SK-N-DZ (cell line): ENCODE data around the gene MGAT5.

Experiments
- DNase-seq: peaks from one replicate; pipeline ENCODE4 v3.0.0-alpha.2; 2015; ENCODE audit warnings: low spot score

MGAT5 gene

DNA sequence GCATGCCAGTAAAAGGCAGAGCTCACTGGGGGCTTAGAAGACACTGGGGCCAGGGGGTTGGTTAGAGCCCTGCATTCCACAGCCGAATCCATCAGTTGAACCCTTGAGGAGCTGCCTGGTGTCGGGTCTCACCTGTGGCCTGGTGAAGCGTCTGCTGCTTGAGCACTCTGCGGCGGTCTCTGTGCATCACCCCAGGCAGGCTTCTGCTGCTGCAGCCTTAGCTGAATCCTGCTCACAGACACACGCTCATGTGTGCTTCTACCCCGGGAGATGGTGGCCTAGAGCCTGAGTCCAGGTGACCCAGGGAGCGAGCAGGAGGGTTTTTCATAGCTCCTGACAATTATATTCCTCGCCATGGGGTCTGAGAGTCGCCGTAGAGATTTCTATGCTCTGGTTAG is 192.1 kb downstream of the MGAT5 start:
- no peak for DNase-seq

GRCh38 chr2:134446383-134447017 is 192.6 kb downstream of the MGAT5 start:
- DNase-seq, result no peak

DNA sequence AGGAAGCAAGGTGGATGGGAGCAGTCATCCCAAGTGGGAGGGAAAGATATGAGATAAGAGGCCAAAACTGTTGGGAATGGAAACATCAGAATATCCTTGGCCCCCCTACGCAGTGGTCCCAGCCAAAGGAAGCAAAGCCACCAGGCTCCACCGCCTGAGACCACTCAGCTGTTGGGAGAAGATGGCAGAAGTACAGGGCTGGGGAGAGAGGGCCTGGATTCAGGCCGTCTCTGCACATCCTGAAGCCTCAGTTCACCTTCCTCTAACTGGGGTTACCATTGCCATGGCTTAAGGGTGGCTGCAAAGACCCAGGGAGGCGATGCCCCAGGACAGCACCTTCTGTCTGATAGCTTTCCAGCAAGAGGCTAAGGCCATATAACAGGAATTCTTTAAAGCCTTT is 193.8 kb downstream of the MGAT5 start:
- no peak for DNase-seq

GRCh38 chr2:134448650-134449049 is 194.8 kb downstream of the MGAT5 start:
- no peak for DNase-seq

DNA sequence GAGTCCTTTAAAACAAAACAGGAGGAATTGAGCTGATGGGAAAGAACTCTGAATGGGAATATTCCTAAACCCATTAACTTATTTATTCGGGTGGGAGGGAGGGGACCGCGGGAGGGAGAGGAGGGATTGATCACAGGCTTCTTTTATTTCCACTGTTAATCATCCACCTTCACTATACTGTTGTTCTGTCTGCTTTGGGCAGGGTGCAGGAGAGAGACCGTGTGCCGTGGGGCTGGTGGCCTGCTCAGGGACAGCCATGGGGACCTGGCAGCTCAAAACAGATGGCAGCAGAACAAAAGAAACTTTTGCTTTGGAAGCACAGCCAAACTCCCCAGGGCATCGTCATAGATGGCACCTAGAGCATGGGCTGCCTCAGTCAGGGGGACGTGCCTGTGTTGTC is 195.3 kb downstream of the MGAT5 start:
- no peak for DNase-seq

DNA sequence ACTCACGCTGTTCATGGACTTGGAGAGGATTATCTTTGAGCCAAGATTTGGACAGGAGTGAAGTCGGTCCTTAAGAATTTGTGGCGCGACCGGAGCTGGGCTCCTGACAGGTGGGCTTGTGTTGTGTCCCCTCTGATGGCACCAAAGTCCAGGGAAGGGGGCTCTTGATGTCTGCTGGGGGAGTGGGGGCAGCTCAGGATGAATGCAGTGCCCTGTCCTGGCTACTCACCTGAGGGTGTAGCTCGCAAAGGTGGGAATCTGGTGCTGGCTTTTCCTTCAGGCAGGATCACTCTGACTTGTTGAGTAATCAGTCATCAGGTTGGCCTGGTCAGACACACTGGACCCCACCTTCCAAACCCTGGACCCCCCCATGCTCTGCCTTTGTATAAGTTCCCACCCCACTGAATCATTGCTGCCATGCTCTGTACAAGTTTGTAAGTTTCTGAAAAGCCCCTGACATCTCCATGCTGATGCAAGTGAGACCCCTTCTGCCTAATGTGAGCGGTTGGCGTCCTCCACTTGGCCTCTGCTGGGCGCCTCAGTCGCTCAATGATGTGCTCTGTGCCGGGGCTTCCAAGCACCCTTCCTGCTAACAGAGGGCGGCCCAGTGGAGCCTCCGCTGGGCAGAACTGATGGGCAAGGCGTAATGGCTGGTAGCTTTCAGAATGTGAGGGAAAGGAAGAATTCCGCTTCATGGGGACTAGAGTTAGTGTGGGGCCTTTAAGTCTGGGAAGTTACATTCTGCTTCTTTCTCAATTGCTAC is 196.1 kb downstream of the MGAT5 start:
- DNase-seq, result no peak

DNA sequence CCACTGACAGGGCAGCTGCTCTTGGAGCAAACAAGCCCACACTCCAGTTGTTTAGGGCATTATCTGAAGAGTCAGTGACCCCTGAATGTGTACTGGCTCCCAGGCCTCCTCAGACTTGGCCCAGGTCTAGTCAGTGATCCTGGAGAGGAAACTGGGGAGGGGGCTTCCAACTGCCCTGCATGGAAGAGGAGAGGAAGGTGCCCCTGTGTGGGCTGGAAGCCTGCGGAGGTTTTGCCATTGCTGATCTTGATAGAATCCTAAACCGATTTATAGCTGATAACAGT is 197.4 kb downstream of the MGAT5 start:
- DNase-seq, result no peak

GRCh38 chr2:134452042-134452733 is 198.3 kb downstream of the MGAT5 start:
- no peak for DNase-seq

GRCh38 chr2:134453476-134453875 is 199.6 kb downstream of the MGAT5 start:
- DNase-seq, result no peak

GRCh38 chr2:134453973-134454372 is 200.1 kb downstream of the MGAT5 start:
- no peak for DNase-seq

- no peak for DNase-seq
Measured at GRCh38 chr2:134454426-134454825, 200.6 kb downstream of the MGAT5 start.

DNA sequence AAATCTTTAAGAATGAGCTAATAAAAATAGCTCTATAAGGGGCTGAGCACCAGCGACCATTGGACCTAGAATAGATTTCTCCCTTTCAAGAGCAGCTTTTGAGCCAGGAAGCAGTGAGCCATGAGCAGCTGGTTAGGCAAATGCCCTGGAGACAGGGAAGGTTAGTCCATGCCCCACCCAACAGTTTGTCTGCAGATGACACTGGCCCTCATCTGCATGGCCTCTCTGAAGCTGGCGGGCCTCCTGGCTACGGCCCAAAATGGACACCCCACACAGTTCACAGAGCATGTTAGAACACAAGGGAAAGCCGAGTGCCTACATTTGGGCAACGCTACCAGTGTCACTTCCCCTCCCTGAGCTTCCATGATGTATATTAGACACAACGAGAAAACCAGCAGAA is 201.1 kb downstream of the MGAT5 start:
- no peak for DNase-seq

DNA sequence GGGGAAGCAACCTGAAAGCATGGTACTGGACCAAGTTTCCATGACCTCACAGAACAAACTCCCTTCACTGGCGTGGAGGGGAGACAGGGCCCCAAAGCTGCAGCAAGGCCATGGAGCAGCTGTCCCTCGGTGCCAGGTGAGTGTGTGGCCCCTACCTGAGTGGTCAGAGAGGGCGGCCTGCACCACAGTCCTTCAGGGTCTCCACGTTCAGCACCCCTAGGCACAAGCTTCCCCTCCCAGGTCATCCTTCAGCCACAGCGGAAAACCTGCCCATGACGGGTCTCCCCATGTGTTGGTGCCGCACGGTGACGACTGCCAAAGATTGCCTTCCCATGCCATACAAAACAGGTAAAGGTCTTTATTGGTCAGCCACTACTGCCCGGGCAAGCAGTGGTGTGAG is 201.6 kb downstream of the MGAT5 start:
- no peak for DNase-seq

GRCh38 chr2:134457353-134457752 is 203.5 kb downstream of the MGAT5 start:
- DNase-seq, result no peak

DNA sequence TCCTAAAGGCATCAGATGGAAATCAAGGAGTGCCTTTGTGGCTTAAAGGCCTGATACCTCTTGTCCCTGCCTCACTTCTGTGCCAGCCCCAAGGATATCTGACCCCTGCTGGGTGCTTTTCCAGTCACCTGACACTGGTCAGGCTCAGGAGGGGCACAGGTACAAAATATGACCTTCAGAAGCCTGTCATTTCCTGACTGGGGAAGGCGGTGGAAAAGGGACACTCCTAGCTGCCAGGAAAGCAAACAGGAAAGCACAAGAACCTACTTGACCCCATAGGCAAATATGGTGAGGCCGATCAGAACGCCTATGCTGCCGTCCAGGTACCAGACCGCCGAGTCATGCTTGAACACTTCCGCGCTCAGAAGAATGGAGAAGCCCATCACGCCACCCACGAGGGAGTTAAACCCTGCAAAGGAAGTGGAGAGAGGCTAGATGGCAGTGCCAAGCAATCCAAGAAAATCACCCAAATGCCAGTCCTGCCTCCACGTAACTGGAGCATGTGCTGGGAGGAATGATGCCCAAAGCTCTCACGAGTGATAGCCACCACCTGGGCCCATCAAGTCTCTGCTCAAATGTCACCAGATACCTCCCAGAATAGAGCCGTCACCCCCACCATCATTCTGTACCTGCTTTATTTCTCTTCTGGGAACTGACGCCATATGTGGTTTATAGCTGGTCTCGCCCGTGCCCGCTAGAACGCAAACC is 204.0 kb downstream of the MGAT5 start:
- no peak for DNase-seq

DNA sequence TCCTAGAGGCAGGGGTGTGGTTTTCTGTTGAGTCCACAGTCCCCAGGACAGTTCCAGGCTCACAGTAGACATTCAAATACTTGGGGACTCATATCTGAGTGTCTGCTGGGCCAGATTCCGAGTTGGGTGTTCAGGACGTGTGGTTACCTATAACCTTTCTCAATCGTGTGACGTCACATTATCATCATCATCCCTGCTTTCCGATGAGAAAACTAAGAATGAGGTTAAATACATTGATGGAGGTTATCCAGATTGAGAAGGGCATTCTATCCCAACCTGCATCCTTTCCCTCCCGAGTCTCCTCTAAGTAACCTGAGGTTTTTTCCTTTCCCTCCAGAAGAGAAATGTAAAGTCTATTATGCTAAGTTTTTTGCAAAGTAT is 204.6 kb downstream of the MGAT5 start:
- no peak for DNase-seq

- DNase-seq, result no peak
Measured at GRCh38 chr2:134458950-134459349, 205.1 kb downstream of the MGAT5 start.

DNA sequence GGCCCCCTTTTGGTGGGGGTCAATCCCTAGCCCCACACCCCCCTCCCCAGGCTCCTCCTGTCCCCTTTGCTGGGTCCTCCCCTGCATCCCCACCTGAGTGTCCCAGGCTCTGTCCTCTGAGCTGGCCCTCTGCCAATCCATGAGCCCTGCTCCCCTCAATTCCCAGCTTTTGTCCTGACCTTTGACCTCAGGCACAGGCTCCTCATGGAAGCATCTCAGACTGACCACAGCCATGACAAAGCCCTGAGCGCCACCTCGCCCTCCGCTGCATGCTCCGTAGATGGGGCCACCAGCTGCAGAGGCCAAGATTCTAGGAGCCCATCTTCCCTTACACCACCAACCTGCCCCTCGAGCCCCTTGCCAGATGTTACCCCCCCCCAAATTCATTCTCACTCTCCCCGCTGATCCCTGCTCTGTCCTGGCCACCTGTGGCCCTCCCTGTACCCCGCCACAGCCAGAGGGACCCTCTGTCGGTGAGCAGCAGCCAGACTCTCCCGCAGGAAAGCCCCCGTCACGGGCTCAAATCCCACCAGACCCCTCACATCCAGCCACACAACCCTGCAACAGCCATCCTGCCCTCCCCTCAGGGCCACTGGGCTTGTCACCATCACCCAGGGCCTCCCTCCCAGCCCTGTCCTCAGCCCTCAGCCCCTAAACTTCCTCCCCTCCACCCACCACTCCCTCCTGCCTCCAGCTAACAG is 206.0 kb downstream of the MGAT5 start:
- DNase-seq, result no peak

GRCh38 chr2:134460583-134460998 is 206.7 kb downstream of the MGAT5 start:
- peak; percentile 79 for DNase-seq

- no peak for DNase-seq
Measured at GRCh38 chr2:134461511-134461910, 207.6 kb downstream of the MGAT5 start.

- DNase-seq, result no peak
Measured at GRCh38 chr2:134462275-134462674, 208.4 kb downstream of the MGAT5 start.
